Panc1 (cell line): ENCODE results near the gene TTC28. TPM values are rescaled to one million over a fixed set of nuclear protein-coding genes. Genes with fewer than 3 reads are reported as not detected.
"Not testable (repeated sequence)": the region's sequence is repeated elsewhere in the genome, so short reads cannot be mapped to it uniquely, and the experiment has no call there.

ENCODE experiments used
- ATAC-seq: fragments of 200-7000 bp; cut with Tn5 transposase; 2 replicates; pipeline ENCODE4 v1.9.1; 2020; ENCODE audit warnings: mild to moderate bottlenecking, moderate library complexity
- BruUV-seq: library from RNA; stranded (reverse); fragments of 400-500 nt; replicated peaks from 2 replicates; lab custom pipeline; 2021; lab: Mats Ljungman, UMichigan
- CTCF ChIA-PET: fragments of 300-600 bp; sonication (Branson Sonifier 250); formaldehyde crosslinking; loops from one replicate; lab custom pipeline; 2022; ENCODE audit warnings: antibody characterized with exemption; lab: Charles Lee
- POLR2A ChIA-PET: fragments of 300-600 bp; sonication (Branson Sonifier 250); formaldehyde crosslinking; loops from one replicate; lab custom pipeline; 2022; ENCODE audit warnings: antibody characterized with exemption; lab: Charles Lee
- DNase-seq: peaks from one replicate; pipeline ENCODE4 v3.0.0-alpha.2; 2010; ENCODE audit warnings: low read depth, low spot score
- H3K27ac ChIP-seq: 2 replicates; pipeline ENCODE4 v1.5.1; 2011; ENCODE audit warnings: mild to moderate bottlenecking, low read length, inconsistent platforms
- H3K27me3 ChIP-seq: fragments of 200-500 bp; sonication (Bioruptor generic); 2 replicates; pipeline ENCODE4 v1.6.0; 2014; ENCODE audit warnings: low read length, inconsistent platforms; ENCODE audit not compliant: control insufficient read depth, insufficient read depth
- H3K36me3 ChIP-seq: fragments of 200-500 bp; sonication (Bioruptor generic); 2 replicates; pipeline ENCODE4 v1.5.1; 2014; ENCODE audit warnings: inconsistent platforms, mild to moderate bottlenecking, low read length, moderate library complexity; ENCODE audit not compliant: control insufficient read depth, insufficient read depth
- H3K4me1 ChIP-seq: 2 replicates; pipeline ENCODE4 v1.5.1; 2011; ENCODE audit warnings: inconsistent platforms, mild to moderate bottlenecking, low read length, moderate library complexity; ENCODE audit not compliant: control insufficient read depth, insufficient read depth
- H3K4me3 ChIP-seq, 2 experiments: 2 replicates each; pipeline ENCODE4 v1.5.1; 2011 to 2012; ENCODE audit warnings: low read depth in 2 of 2, low read length in 2 of 2, mild to moderate bottlenecking in 2 of 2, inconsistent platforms in 1 of 2, moderate library complexity in 1 of 2
- H3K9me3 ChIP-seq: fragments of 200-500 bp; sonication (Bioruptor generic); 2 replicates; pipeline ENCODE4 v1.5.1; 2014; ENCODE audit warnings: low read depth, mild to moderate bottlenecking, inconsistent platforms, low read length, moderate library complexity; ENCODE audit not compliant: control insufficient read depth, insufficient read depth
- CTCF ChIP-seq: fragments of 450-650 bp; IDR thresholded peaks from 2 replicates; pipeline ENCODE4 v1.5.1; 2017; ENCODE audit warnings: mild to moderate bottlenecking
- POLR2AphosphoS5 ChIP-seq: IDR thresholded peaks from 2 replicates; pipeline ENCODE4 v1.6.1; 2012; ENCODE audit warnings: mild to moderate bottlenecking, low read depth, low read length, moderate library complexity
- REST ChIP-seq, 2 experiments: IDR thresholded peaks; 2 replicates each; pipeline ENCODE4 v1.6.1; 2011 to 2012; ENCODE audit warnings: low read depth in 2 of 2, control low read depth in 1 of 2, low read length in 1 of 2, mild to moderate bottlenecking in 1 of 2, moderate library complexity in 1 of 2; ENCODE audit not compliant: insufficient read depth in 1 of 2
- SIN3A ChIP-seq: IDR thresholded peaks from 2 replicates; pipeline ENCODE4 v1.6.1; 2012; ENCODE audit warnings: low read depth, mild to moderate bottlenecking, low read length, moderate library complexity, borderline replicate concordance; ENCODE audit not compliant: insufficient read depth
- TCF7L2 ChIP-seq: IDR thresholded peaks from 2 replicates; pipeline ENCODE4 v1.6.1; 2011; ENCODE audit warnings: mild to moderate bottlenecking, low read depth, low read length, inconsistent platforms
- in situ Hi-C: cut with HindIII; loops from 2 replicates; pipeline ENCODE4 v1.10.0; 2016; ENCODE audit warnings: low sequenced_read_pairs, low pct_unique_long_range_greater_than_20kb
- intact Hi-C: fragments of 100-400 bp; cut with micrococcal nuclease; formaldehyde crosslinking; loops from one replicate; pipeline ENCODE4 v1.10.0; 2022; ENCODE audit not compliant: unreplicated experiment
- total RNA-seq: library from RNA; stranded (reverse); gene quantifications from one replicate; pipeline ENCODE4 v1.2.1, GENCODE V29; 2021; ENCODE audit not compliant: unreplicated experiment

TTC28 gene
- total RNA-seq, 1 experiment from 2014 or later, result 24.8 TPM

DNA sequence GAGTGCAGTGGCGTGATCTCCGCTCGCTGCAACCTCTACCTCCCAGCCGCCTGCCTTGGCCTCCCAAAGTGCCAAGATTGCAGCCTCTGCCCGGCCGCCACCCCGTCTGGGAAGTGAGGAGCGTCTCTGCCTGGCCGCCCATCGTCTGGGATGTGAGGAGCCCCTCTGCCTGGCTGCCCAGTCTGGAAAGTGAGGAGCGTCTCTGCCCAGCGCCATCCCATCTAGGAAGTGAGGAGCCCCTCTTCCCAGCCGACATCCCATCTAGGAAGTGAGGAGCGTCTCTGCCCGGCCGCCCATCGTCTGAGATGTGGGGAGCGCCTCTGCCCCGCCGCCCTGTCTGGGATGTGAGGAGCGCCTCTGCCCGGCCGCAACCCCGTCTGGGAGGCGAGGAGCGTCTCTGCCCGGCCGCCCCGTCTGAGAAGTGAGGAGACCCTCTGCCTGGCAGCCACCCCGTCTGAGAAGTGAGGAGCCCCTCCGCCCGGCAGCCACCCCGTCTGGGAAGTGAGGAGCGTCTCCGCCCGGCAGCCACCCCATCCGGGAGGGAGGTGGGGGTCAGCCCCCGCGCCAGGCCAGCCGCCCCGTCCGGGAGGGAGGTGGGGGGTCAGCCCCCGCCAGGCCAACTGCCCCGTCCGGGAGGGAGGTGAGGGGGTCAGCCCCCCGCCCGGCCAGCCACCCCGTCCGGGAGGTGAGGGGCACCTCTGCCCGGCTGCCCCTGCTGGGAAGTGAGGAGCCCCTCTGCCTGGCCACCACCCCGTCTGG, 126.4 kb downstream of the TTC28 start:
- in situ Hi-C loops, CTCF ChIA-PET, ATAC-seq, DNase-seq, POLR2A ChIA-PET, H3K4me3 ChIP-seq, H3K27ac ChIP-seq, intact Hi-C loops, H3K36me3 ChIP-seq, H3K9me3 ChIP-seq, H3K4me1 ChIP-seq, H3K27me3 ChIP-seq, BruUV-seq: not testable (repeated sequence)

- H3K4me1 ChIP-seq, result no peaks in the 10 kb centered on the region; the same call in 1 of the 2 replicates
- in situ Hi-C loops (no loop called here), intact Hi-C loops (no loop called here)
- ATAC-seq (no peak), DNase-seq (no peak)
- H3K27me3 ChIP-seq, result no peaks in the 10 kb centered on the region
- no peaks in the 10 kb centered on the region for H3K9me3 ChIP-seq
- H3K27ac ChIP-seq, result no peak overlapping the region
- no peaks in the 10 kb centered on the region for H3K36me3 ChIP-seq
- no TSS peak for BruUV-seq
- ChIA-PET POLR2A (interaction anchor here (0.6 kb wide), 1 partner anchor 93 kb away, joined by 3 read pairs; no protein-coding TSS in a partner anchor), CTCF (no interaction called here)
- no peak overlapping the region for H3K4me3 ChIP-seq
- TF ChIP-seq SIN3A, result no peak
- TF ChIP-seq CTCF, result no peak
- TF ChIP-seq POLR2AphosphoS5, result no peak
- no peak for TF ChIP-seq TCF7L2
- TF ChIP-seq REST (IDR thresholded peaks at IDR 0.05; ENCODE audit: insufficient read depth in 1 of 2, low read depth in 2 of 2, low read length in 1 of 2), result no peak
Observed at GRCh38 chr22:28548406-28548805, 131.2 kb downstream of the TTC28 start.

DNA sequence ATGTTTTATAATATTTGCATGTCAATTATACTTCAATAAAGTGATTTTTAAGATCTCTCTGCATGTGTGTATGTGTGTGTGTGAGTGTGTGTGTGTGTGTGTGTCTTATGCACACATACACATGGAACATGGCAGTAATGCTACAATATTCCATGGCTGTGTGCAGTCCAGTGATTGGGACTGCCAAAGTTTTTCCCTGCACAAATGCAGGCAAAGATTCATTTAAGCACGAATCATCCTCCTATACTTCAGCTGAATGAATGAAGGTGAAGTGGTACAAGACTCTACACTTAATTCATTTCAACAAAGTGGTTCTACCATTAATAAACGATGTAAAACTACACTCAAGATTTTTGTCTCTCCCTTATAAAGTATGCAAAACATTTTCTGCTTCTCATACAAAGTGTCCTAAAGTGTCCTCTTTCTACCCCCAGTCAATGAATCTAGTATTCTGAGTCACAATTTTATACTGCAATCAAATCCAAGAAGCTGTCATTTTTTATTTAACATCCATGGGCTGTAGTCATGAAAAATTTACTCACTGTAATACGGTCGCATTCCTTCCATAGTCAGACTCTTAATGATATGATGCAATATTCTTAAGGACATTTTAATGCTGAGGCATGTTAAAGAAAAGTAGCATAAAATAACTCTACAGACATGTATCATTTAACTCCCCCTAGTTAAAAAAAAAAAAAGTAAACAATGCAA, 132.4 kb downstream of the TTC28 start:
- H3K4me1 ChIP-seq, result no peaks in the 10 kb centered on the region; the same call in 1 of the 2 replicates
- TF ChIP-seq SIN3A (no peak), POLR2AphosphoS5 (no peak), TCF7L2 (no peak), CTCF (no peak), REST (IDR thresholded peaks at IDR 0.05; ENCODE audit: insufficient read depth in 1 of 2, low read depth in 2 of 2, low read length in 1 of 2) (no peak)
- no peak for DNase-seq
- intact Hi-C loops (no loop called here), in situ Hi-C loops (no loop called here)
- no peak overlapping the region for H3K27ac ChIP-seq
- POLR2A ChIA-PET, result no interaction called here
- ATAC-seq, result no peak
- no peaks in the 10 kb centered on the region for H3K36me3 ChIP-seq
- H3K4me3 ChIP-seq, result no peak overlapping the region
- no peaks in the 10 kb centered on the region for H3K9me3 ChIP-seq
- no TSS peak for BruUV-seq
- CTCF ChIA-PET, result no interaction called here
- H3K27me3 ChIP-seq, result no peaks in the 10 kb centered on the region
